HG02759 (cell line): ENCODE data around the gene ATG2A.

Source experiments
- ATAC-seq: cut with Tn5 transposase; IDR thresholded peaks from one replicate; pipeline ENCODE4 v1.9.1; 2021; ENCODE audit warnings: mild to moderate bottlenecking, moderate library complexity; ENCODE audit not compliant: unreplicated experiment

ATG2A gene

DNA sequence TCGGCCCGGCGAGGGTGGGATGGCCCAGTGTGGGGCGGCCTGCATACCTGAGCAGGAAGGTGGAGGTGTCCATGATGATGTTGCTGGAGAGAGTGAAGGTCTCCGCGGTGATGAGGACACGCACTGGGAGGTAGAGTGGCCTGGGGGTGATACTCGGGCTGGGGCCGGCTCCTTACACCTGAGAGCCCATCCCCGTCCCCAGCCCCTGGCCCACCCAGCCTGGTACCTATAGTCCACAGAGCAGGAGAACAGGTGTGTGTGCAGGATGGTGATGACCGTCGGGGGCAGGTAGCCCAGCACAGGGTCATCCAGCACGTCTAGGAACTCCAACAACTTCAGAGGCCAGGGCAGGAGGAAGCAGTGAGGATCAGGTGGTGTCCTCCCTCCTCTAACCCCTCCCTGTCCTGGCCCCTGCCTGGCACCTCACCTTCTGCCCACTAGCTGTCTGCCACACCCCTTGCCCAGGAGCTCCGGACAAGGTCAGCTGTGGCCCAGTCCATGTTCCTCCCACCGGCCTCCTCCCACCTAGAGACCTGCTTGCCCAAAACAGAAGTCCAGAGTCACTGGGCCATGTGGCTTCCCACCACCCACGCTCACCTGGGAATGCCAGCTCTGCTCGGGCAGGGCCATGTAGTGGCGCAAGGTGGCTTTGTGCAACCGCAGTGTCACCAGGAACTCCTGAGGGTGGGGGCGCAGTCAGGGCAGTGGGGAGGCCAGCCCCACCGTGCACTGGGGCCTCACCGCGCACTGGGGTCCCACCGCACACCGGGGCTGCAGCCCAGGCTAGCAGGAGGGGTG, 11.3 kb downstream of the ATG2A start:
- ATAC-seq: no peak

DNA sequence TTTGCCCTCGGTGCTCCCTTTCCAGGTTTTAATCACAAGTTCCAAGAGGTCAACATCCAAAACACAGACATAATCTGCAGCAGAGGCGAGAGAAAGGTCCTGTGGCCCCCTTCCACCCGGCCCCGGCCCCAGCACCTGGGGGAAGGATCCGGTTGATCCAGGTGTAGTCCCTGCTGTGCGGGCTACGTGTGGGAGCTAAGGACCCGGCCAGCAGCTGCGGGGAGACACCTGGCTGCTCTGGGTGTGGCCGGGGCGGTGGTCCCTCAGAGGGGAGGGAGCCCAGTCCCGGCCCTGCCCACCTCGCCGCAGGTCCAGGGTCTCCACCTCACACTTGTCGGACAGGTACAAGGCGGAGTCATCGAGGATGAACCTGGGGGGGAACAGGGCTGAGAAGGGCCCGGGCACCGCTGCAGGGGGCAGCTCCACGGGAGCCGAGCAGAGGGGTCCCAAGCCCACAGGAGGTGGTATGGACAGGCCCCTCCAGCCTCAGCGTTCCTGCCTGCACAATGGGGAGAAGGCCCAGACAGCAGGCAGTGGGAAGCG, 13.6 kb downstream of the ATG2A start:
- no peak for ATAC-seq

DNA sequence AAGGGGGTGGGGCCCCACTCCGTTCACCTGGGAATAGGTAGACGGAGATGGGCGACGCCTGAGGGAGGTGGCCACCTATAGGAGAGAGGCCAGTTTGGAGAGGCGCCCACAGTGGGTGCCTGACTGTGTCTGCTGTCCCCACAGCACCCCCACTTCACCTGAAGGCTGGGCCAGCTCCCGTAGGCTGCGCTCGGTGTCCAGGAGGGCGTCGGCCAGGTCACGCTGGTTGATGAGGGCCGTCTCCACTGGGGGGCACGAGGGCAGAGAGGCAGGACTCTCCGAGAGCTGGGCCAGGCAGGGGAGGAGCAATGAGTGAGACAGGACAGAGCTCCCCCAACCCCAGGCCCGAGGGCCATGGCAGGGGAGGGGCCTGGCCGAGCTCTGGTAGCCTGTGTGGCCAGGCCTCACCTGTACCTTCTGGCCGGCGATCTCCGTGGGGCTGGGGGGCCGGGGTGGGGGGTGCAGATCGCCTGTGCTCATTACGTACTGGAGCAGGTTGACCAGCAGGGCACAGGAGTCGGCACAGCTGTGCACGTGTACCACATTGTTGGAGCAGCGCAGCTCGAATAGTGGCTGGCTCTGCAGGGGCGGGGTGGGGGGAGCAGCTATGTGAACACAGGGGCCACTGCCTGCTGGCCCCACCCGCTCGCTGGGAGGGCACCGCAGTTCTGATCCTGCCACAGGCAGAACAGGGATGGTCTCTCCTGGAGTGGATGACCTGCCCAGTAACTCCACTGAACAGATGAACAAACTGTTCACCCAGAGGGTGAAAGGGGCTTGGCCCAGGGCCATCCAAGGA, 14.7 kb downstream of the ATG2A start:
- no peak for ATAC-seq

DNA sequence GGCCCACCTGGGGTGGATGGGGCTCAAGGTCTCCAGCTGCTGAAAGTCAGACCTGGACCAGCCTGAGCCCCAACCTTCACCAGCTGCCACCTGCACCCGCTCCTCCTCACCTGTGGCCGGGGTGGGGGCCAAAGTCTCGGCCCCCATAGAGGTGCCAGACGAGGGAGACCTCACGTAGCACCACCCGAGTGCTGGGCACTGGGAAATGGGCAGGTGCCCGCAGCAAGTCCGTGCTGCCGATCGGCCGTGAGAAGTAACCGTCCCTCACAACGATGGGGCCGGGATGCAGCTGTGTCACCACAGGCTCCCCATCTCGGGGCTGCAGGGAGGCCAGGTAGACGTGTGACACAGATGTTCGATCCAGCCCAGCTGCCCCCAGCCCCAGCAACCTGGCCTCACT, 16.2 kb downstream of the ATG2A start:
- ATAC-seq: no peak

DNA sequence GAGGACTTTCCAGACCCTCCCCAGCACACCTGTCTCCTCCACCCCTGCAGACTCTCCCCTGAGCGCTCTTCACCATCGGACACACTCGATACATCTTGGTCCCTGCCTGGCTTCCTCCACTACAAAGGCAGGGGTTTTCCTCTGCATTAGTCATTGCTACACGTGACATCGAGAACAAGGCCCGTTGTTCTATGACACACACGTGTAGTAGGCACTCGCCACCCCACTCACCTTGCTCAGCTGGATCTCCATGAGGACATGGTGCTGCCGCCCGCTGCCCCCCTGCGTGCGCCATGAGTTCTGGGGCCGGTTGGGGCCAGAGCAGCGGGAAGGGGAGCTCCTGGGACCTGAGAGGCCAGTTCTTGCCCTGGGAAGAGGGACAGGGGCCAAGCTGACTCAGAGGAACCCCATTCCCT, 16.7 kb downstream of the ATG2A start:
- no peak for ATAC-seq

DNA sequence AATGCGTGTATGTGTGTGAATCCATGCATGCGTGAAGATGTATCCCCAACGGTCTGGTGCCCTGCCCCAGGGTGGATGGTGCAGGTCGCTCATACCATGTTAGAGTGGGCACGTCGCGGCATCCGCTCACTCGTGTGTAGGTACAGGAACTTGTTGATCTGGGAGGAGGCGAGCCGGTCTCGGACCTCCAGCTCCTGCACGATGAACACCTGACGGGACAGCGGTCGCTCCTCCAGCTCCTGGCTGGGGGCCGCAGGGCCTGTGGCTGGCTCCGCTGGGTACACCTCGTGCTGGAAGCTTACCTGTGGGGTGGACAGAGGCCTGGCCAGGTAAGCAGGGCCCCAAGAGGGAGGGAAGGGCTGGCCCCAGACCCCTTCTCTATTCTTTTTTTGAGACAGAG, 18.5 kb downstream of the ATG2A start:
- no peak for ATAC-seq

DNA sequence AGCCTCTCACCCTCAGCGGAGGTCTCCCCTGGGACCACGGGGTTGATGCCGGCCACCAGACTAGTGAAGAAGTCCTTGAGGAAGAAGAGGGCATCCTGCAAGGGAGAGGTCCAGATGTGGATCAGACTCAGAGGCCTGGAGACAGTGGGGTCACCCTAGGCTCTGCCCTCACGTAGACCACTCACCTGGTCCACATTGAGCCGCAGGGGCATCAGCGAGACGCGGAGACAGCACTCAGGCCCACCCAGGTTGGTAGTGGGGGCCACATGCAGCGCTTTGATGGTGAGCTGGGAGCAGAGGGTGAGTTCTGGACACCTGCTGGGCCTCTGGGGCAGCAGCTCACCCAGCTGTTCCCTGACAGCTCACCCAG, 18.9 kb downstream of the ATG2A start:
- ATAC-seq: no peak

DNA sequence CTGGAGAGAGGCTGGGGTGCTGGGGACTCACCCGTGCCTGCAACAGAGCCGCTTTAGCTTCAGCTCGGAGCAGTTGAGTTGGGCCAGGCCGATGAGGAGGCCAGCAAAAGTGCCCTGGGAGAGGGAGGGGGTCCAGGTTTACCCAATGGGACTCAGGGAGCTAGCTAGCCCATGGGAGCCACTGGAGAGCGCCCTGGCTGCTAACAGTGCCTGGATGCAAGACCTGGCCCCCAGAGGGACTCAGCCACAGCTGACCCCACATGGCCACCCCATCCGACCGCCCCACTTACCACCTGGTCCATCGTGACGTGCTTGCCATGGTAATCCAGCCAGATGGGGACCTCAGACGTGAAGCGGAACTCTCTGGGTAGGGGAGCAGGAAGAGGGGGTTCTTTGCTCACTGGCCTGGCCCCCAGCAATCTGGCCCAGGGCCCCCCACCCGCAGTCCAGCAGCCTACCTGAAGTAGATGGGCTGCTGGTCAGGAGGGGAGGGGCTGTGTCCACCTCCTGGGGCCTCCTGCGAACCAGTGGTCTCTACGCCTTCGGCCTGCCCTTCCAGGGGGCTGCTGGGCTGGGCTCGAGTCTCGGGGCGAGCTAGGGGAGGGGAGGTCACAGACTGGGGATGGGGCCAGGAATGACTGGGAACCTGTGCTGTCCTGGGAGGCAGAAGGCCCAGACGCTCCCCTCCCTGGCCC, 19.5 kb downstream of the ATG2A start:
- ATAC-seq: no peak

DNA sequence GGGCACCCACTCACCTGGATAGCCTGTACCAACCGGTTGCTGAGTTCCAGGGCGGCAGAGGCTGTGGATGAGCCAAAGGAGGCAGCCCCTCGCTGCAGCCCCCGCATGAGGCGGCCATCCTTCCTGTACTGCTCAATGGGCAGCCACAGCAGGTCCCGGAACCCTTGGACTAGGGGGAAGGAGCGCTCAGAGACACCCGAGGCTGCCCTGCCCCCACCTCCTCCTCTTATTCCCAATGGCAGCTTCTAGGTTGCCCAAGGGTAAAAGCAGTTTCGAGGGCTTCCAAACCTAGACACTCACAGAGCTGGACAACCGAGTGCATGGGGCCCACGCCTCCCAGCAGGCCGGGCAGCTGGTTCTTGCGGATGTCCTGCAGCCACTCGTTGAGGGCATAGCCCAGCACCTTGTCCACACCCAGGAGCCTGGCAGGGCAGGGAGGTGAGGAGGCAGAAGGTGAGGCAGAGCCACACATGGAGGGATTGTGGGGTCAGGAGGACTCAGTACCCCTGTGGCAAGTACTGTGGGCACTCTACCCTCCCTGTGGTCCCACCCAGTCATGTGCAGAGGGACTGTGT, 20.5 kb downstream of the ATG2A start:
- no peak for ATAC-seq

DNA sequence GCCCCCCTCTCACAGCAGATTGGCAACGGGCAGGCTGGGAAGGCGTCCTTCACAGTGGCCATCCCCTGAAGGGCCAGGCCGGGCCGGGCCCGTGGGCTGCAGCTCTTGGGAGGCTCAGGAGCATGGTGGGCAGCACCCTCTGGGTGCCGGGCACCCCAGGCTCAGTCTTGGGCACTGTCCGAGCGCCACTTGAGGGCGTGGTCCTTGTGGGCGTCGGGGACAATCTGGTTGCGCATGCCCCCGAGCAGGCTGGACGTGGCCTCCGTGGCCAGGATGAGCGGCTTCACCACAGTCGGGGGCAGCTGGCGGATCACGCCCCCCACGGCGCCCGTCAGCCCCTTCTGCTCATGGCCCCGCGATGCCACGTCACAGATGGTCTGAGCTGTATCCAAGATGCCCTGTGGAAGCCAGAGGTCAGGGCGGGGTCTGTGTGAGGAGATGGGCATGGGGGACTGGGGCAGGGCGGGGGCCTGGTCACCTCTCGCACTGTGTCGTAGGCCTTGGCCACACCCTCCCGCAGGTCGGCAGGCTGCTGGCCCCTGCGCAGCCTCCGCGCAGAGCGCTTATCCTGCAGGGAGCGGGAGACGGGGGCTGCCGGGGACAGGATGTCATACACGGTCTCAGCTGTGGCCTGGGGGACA, 22.1 kb downstream of the ATG2A start:
- ATAC-seq: no peak

DNA sequence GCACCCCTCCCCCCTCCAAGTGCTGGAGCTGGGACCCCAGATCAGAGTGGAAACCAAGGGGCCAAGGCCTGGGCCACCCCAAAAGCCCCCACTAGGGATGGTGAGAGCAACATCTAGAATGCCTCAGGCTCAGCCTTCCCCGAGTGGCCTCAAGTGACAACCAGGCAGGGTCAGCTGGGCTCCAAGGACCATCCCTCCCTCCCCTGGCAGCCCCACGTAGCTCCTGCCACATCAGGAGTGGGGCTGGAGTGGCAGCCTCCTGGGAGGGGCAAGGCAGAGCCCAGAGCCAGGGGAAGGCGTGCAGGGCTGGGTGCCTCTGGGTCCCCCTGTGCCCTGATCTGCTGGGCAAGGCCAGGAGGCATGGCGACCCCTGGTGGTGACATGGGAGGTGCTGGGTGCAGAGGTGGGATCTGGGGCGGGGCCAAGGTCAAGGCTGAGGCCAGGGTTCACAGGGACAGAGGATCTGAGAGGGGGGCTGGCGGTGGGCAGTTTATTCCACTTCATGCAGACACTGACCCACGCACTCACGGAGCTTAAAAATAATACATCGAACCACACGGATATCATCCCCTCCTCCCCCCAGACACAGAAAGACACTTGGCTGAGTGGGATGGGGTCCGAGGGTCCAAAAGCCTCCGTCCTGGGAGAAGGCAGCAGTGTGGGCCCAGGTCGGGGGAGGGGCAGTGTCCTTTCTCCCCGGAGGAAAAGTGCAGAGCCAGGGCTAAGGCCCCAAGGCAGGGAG, 22.8 kb downstream of the ATG2A start:
- peak; percentile 78 for ATAC-seq

DNA sequence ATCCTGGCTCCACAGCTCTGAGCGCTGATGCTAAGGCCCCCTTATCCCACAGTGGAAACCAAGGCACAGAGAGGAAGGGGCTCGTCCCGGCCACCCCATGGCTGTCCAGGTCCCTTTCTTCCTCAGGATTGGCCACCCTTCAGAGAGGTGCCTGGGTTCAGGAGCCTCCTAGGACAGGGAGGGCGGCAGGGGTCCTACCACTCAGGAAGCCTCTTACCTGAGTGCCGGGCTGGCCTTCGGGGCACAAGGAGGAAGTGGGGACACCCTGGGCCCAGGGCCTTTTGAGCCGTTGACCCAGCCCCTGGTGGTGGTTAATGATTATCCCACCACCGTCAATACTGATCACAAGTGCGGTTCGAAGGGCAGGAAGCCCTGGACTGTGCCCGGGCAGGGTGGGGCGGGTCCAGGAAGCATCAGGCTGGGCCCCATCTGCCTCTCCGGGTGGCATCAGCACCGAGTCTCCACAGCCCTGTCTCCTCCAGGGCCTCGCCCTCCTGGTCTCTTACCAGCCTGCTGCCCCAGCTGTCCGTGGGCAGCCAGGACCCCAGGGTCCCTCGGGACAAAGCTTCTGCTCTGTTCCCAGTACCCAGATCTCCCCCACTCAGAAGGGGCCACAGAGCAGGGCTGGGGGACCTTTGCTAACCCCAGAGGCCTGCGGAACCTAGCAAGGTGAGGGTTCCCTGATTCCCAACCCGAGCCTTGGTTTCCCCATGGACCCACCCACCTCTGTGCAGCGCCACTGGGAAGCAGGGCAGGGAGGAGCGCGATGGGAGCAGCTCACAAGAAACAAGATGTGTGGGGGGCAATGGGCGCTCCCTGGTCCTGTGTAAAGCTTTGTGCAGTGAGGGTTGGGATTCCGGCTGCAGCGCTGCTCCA, 23.6 kb downstream of the ATG2A start:
- ATAC-seq: no peak

DNA sequence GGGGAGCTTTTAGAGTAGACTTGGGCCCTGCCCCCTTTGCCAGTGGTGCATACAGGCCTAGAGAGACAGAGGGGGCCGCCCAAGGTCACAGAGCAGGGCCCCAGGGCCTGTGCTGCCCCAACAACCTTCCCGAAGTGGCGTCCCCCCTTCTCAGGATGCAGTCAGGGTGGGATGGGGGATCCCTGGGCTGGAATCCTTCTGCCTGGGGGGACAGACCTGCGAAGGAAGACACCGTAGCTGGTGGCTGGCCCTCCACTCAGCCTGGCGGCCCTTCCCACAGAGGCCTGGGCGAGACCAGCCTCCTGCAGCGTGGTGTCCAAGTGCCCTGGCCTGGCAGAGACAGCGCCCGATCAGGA, 24.2 kb downstream of the ATG2A start:
- ATAC-seq: no peak

DNA sequence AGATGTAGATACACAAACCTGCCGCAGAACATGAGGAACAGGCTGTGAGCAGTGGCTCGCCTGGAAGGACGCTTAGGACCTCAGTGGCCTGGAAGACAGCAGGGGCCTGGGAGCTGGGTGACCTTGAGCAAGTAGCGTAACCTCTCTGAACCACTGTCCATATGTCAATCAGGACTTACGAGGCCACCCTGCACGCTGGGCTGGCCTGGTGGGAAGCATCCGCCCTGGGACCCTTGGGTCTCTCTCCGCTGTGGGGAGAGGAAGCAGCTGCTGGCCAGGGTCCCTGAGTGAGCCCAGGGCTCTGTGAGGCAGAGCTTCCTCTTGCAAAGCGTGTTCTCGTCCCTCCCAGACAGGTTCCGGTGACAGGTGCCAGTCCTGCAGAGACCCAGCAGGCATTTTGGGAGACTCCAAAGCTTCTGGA, 24.6 kb downstream of the ATG2A start:
- no peak for ATAC-seq

DNA sequence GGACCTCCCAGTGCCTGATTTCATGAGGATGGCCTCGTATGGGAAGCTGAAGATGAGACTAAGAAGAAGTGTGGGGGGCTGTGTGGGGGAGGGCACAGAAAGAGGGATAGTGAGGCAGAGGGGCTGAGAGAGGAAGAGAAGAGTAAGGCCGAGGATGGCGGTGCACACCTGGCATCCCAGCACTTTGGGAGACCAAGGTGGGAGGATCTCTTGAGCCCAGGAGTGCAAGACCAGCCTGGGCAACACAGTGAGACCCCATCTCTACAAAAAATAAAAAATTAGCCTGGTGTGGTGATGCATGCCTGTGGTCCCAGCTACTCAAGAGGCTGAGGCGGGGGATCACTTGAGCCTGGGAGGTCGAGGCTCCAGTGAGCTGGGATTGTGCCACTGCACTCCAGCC, 25.1 kb downstream of the ATG2A start:
- no peak for ATAC-seq

DNA sequence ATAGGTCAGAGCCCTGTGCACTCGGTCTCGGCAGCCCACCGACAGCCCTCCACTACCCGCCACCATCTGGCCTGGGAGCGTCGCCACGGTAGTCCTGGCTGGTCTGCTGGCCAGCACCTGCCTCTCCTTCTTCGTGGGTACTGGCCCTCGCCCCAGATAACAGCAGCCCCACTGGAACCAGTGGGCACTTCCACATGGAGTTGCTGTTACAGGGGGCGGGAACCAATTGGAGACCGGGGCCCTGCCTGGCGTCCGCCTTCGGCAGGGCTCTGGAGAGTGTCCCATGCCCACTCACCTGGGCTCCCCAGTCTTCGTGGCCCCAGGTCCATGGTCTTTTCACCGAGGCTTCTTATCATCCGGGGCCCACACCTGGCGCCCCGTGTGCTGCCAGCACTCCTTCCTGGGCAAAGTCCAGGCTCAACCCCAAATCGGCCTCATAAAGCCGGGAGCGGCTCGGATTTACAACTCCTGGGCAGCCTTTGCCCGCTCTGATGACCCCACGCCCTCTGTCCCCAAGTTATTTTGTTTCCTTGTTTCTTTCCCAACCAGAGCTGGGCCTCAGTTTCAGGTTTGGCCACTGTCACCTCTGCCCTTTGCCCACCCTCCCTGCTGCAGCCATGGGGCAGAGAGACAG, 25.7 kb downstream of the ATG2A start:
- ATAC-seq: no peak

DNA sequence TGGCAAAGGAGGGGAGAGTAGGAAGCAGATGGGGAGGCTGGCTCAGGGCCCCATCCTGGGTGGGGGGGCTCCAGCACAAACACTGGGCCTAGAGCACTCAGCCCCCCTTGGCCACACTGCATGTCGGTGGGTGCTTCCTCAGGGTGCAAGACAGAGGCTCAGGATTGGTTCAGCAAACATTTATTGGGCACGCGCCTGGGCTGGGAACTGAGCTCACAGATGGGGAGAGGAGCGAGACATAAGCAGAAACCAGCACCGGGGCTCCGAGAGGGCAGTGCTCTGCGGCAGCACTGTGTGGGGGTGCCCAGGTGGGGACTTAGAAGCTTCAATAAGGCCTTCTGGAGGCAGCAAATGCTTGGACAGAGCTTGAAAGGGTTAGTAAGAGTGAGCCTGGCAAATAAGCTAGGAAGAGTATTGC, 26.5 kb downstream of the ATG2A start:
- no peak for ATAC-seq

DNA sequence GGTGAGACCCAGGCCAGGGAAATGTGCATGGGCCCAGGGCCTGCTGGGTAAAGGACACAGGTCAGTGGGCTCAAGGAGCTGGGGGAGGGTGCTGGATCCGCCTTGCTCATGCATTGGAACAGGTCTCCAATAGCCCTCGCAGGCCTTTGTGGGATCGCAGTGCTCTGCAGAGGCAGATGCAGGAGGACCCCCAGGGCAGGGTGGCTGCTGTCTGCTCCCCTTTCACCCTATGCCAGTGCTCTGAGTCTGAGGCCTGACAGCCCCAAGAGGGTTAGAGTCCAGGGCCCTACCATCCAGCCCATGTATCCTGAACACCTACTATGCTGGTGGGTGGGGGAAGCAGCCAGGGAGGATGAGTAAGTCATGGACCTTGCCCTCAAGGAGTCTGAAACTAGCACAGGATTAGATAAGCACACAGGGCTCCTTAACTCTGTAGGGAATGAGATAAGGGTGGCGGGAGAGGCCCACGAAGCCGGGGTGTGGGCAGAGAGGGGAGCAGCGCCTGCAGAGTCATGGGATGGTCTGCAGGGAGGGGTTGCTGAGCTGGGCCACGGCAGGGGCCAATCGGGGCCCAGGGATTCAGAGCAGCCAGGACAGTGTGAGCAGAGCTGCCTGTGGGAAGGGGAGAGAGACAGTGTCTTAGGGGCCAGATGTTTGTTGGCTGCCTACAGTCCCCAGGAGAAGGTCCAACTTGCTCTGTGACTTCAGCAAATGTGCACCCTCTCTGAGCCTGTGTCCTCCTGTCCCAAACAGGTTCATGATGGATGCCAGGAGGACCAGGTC, 28.1 kb downstream of the ATG2A start:
- no peak for ATAC-seq
